Measurements from ENCODE around the gene PTPRD. TPM values are rescaled to one million over a fixed set of nuclear protein-coding genes. Genes with fewer than 3 reads are reported as not detected.

PTPRD gene
- total and polyA plus RNA-seq, 9 of the 15 experiments (the other 6 are each of a cell fraction or from before 2014, with no cell fraction given), result 0.11 TPM; not detected in 8

DNA sequence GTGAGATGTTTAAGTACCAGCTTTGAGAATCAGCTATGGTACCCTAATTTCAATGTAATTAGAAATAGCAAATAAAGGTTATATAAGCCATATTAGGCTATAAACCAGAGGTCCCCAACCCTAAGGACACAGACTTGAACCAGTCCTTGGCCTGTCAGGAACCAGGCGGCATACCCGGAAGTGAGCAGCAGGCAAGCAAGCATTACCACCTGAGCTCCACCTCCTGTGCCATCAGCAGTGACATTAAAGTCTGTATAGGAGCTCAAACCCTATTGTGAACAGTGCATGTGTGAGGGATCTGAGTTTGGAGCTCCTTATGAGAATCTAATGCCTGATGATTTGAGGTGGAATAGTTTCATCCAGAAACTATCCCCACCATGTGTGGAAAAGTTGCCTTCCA, 1009.5 kb downstream of the PTPRD start:
- no peaks in the 10 kb centered on the region for H3K9me3 ChIP-seq (replicated peaks; ENCODE audit: control insufficient read depth, insufficient read depth, low read depth, low read length)
- H3K4me1 ChIP-seq (replicated peaks in 1 of 2; ENCODE audit: control insufficient read depth in 2 of 2, insufficient read depth in 2 of 2, low read length in 2 of 2), result no peaks in the 10 kb centered on the region
- no peaks in the 10 kb centered on the region for H3K79me2 ChIP-seq (ENCODE audit: control insufficient read depth, insufficient read depth, low read length)
- H3K27ac ChIP-seq (ENCODE audit: extremely low read depth, low read depth, low read length), result no peak overlapping the region
- H4K20me1 ChIP-seq (replicated peaks; ENCODE audit: control insufficient read depth, insufficient read depth, low read length), result no peaks in the 10 kb centered on the region
- H3K27me3 ChIP-seq (ENCODE audit: control insufficient read depth in 2 of 2, insufficient read depth in 2 of 2, low read length in 2 of 2), result no peaks in the 10 kb centered on the region
- CTCF ChIA-PET (ENCODE audit: low intra/inter-chr PET ratio), result no interaction called here
- no peak overlapping the region for H3K4me2 ChIP-seq (ENCODE audit: insufficient read depth, low read length)
- no peak for DNase-seq (ENCODE audit: extremely low read depth in 1 of 4, low spot score in 3 of 4)
- no peak for FAIRE-seq
- in situ Hi-C loops (cut with MboI) (no loop called here), intact Hi-C loops (cut with micrococcal nuclease) (no loop called here)
- H2AFZ ChIP-seq (ENCODE audit: low read depth, low read length), result no peak overlapping the region
- no TSS peak for BruUV-seq (replicated peaks)
- POLR2A ChIA-PET, result no interaction called here
- H3K9me1 ChIP-seq (ENCODE audit: control insufficient read depth, insufficient read depth, low read length), result no peaks in the 10 kb centered on the region
- H3K9ac ChIP-seq (ENCODE audit: insufficient read depth in 1 of 2, low read depth in 2 of 2, low read length in 2 of 2), result no peak overlapping the region
- no peak for ATAC-seq
- no peak overlapping the region for H3K4me3 ChIP-seq
- no peaks in the 10 kb centered on the region for H3K36me3 ChIP-seq (ENCODE audit: control insufficient read depth, insufficient read depth, low read length)
- 0% methylated on average over 2 of the region's 2 CpGs for WGBS (ENCODE audit: insufficient coverage, low coverage, missing lambda C conversion rate)
- no peak for TF ChIP-seq POLR2H (tag; IDR thresholded peaks at IDR 0.05; ENCODE audit: low read depth)

DNA sequence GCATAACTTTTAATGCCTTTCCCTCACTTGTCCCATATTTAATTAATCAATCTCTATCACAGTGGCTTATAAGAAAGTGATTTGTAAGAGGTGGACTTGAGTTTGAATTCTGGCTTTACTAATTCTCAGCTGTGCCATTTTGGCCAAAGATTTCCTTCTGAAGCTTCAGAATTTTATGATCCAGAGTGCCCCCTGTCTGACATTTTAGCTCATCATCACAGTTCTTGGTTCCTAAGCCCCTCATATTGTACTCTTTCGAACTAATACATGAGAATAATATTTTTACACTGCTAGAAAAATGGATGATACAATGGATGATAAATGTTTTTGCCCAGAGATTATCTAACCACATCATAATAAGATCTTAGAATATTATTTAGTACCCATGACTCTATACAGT, 1014.1 kb downstream of the PTPRD start:
- ATAC-seq, result no peak
- Histone ChIP-seq H3K36me3 (ENCODE audit: control insufficient read depth, insufficient read depth, low read length) (no peaks in the 10 kb centered on the region), H3K27ac (ENCODE audit: extremely low read depth, low read depth, low read length) (no peak overlapping the region), H3K9me1 (ENCODE audit: control insufficient read depth, insufficient read depth, low read length) (no peaks in the 10 kb centered on the region), H3K4me1 (replicated peaks in 1 of 2; ENCODE audit: control insufficient read depth in 2 of 2, insufficient read depth in 2 of 2, low read length in 2 of 2) (no peaks in the 10 kb centered on the region), H3K9ac (ENCODE audit: insufficient read depth in 1 of 2, low read depth in 2 of 2, low read length in 2 of 2) (no peak overlapping the region), H3K27me3 (ENCODE audit: control insufficient read depth in 2 of 2, insufficient read depth in 2 of 2, low read length in 2 of 2) (no peaks in the 10 kb centered on the region), H3K79me2 (ENCODE audit: control insufficient read depth, insufficient read depth, low read length) (no peaks in the 10 kb centered on the region), H4K20me1 (replicated peaks; ENCODE audit: control insufficient read depth, insufficient read depth, low read length) (no peaks in the 10 kb centered on the region), H2AFZ (ENCODE audit: low read depth, low read length) (no peak overlapping the region), H3K4me3 (no peak overlapping the region), H3K9me3 (replicated peaks; ENCODE audit: control insufficient read depth, insufficient read depth, low read depth, low read length) (no peaks in the 10 kb centered on the region), H3K4me2 (ENCODE audit: insufficient read depth, low read length) (no peak overlapping the region)
- DNase-seq (ENCODE audit: extremely low read depth in 1 of 4, low spot score in 3 of 4), result no peak
- in situ Hi-C loops (cut with MboI), result no loop called here
- WGBS (ENCODE audit: insufficient coverage, low coverage, missing lambda C conversion rate), result 0% methylated on average over 1 of the region's 1 CpG
- BruUV-seq (replicated peaks), result no TSS peak
- no peak for FAIRE-seq
- intact Hi-C loops (cut with micrococcal nuclease), result no loop called here
- POLR2A ChIA-PET, result no interaction called here
- CTCF ChIA-PET (ENCODE audit: low intra/inter-chr PET ratio), result no interaction called here
- TF ChIP-seq, protein P1, sequence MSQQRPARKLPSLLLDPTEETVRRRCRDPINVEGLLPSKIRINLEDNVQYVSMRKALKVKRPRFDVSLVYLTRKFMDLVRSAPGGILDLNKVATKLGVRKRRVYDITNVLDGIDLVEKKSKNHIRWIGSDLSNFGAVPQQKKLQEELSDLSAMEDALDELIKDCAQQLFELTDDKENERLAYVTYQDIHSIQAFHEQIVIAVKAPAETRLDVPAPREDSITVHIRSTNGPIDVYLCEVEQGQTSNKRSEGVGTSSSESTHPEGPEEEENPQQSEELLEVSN (IDR thresholded peaks at IDR 0.05; ENCODE audit: borderline replicate concordance in 1 of 2, extremely low read depth in 1 of 2, insufficient read depth in 1 of 2, insufficient read length in 1 of 2, low read depth in 1 of 2, low read length in 1 of 2, poor library complexity in 1 of 2, severe bottlenecking in 1 of 2), result no peak
- TF ChIP-seq, protein P2, sequence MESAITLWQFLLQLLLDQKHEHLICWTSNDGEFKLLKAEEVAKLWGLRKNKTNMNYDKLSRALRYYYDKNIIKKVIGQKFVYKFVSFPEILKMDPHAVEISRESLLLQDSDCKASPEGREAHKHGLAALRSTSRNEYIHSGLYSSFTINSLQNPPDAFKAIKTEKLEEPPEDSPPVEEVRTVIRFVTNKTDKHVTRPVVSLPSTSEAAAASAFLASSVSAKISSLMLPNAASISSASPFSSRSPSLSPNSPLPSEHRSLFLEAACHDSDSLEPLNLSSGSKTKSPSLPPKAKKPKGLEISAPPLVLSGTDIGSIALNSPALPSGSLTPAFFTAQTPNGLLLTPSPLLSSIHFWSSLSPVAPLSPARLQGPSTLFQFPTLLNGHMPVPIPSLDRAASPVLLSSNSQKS (CRISPR knock-in tag; IDR thresholded peaks at IDR 0.05), result no peak
- TF ChIP-seq TOE1 (IDR thresholded peaks at IDR 0.05; ENCODE audit: borderline replicate concordance), result no peak
- TF ChIP-seq TOE1 (CRISPR knock-in tag; IDR thresholded peaks at IDR 0.05; ENCODE audit: borderline replicate concordance, low read depth), result no peak
- TF ChIP-seq KDM2B (CRISPR knock-in tag; IDR thresholded peaks at IDR 0.05), result no peak
- no peak for TF ChIP-seq LEF1 (IDR thresholded peaks at IDR 0.05)
- TF ChIP-seq, protein P3, sequence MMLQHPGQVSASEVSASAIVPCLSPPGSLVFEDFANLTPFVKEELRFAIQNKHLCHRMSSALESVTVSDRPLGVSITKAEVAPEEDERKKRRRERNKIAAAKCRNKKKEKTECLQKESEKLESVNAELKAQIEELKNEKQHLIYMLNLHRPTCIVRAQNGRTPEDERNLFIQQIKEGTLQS (IDR thresholded peaks at IDR 0.05), result no peak
- TF ChIP-seq, protein P3 (CRISPR knock-in tag; conservative IDR thresholded peaks at IDR 0.05), result no peak
- no peak for TF ChIP-seq SOX6 (IDR thresholded peaks at IDR 0.05)
- TF ChIP-seq KLF13 (tag; IDR thresholded peaks at IDR 0.05; ENCODE audit: borderline replicate concordance, low read depth), result no peak
- no peak for TF ChIP-seq RBM15 (IDR thresholded peaks at IDR 0.05; ENCODE audit: insufficient read depth, low read length)
- TF ChIP-seq ZNF121 (CRISPR knock-in tag; conservative IDR thresholded peaks at IDR 0.05), result no peak
- no peak for TF ChIP-seq MIER1 (IDR thresholded peaks at IDR 0.05; ENCODE audit: low read depth)
- TF ChIP-seq NR2F6 (CRISPR knock-in tag; IDR thresholded peaks at IDR 0.05), result no peak
